ENCODE results near the gene PRR16.

The PRR16 gene

DNA sequence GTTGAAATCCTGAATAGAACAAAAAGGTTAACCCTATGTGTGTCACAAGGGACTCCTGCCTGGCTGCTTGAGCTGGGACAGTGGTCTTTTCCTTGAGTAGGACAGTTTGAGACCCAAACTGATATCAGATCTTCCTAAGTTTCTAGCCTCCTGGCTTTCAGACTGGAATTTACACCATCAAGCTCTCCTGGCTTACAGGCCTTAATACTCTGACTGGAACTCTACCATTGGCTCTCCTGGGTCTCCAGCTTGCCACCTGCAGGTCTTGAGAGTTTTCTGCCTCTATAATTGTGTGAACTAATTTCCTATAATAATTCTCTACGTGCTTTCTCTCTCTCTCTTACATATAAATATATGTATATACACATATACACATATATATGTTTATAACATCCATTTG, 112.5 kb downstream of the PRR16 start:
- DNase-seq (ENCODE audit: low read depth), result no peak

- no peak for DNase-seq (ENCODE audit: low read depth)
Observed at GRCh38 chr5:120582635-120583034, 118.5 kb downstream of the PRR16 start.

GRCh38 chr5:120586646-120587045, 122.5 kb downstream of the PRR16 start:
- no peak for DNase-seq (ENCODE audit: low read depth)

DNA sequence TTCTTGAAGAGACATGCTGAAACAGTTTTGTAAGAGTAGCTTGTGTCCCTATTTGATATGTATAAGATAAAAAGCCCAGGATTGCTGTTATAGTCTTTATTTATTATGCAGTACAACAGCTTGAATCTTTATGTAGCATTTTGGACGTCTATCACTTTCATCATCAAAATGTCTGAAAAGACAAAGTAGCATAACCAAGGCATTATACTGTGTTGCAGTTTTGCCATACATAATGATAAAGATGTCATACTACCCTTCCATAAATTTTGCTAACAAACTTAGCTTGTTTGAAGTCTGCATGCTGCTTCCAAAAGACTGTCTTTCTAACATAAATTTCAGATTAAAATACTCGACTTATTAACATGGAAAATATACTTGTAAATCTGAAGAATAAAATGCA, 127.8 kb downstream of the PRR16 start:
- DNase-seq (ENCODE audit: low read depth), result no peak

- DNase-seq (ENCODE audit: low read depth), result no peak
Observed at GRCh38 chr5:120599576-120599975, 135.5 kb downstream of the PRR16 start.

- no peak for DNase-seq (ENCODE audit: low read depth)
Observed at GRCh38 chr5:120600639-120601038, 136.5 kb downstream of the PRR16 start.

DNA sequence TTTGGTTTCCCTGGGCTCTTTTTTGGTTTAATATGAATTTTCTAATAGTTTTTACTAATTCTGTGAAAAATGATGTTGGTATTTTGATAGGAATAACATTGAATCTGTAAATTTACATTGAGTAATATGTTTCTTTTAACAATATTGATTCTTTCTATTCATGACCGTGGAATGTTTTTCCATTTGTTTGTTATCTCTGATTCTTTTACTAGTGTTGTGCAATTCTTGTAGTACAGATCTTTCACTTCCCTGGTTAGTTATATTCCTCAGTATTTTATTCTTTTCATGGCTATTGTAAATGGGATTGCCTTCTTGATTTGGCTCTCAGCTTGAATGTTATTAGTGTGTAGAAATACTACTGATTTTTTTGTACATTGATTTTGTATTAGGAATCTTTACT, 137.9 kb downstream of the PRR16 start:
- no peak for DNase-seq (ENCODE audit: low read depth)

DNA sequence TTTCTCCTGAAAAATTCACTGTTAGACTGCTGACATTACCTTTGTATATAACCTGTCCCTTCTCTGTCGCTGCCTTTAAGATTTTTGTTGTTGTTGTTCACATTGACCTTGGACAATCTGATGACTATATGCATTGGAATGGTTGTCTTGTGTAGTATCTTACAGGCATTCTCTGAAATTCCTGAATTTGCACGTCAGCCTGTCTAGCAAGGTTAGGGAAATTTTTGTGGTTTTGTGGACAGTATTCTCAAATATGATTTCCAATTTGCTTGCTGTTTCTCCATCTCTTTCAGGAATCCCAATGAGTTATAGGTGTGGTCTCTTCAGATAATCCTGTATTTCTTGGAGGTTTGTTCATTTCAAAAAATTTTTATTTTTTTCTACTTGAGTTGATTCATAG, 140.8 kb downstream of the PRR16 start:
- no peak for DNase-seq (ENCODE audit: low read depth)

DNA sequence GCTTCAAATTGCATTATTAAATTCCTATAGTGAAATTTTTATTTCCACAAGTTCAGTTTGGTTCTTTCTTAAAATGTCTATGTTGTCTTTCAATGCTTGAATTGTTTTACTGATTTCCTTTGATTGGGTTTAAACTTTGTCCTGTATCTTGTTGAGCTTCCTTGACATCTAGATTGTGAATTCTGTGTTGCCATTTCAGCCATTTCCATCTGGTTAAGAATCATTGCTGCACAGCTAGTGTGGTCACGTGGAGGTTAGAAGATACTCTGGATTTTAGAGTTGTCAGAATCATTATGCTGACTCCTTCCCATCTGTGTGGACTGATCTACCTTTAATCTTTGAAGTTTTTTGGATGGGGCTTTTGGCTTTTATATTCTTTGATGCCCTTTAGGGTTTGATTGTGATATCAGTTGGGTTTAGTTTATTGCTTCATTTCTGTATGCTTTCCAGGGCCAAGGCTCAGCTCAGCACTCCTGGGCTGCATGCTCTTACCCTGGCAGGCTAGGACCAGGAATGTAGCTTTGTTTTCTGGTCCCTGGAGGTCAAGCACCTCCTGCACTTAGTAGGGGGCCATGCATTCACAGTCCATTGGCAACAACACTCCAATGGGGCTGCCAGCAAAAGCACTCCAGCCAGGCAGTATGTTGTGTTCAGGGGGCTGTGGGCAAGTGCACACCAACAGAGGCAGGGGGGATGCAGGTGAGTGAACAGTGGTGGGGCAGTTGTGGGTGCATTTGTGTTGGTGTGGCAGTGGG, 141.4 kb downstream of the PRR16 start:
- DNase-seq (ENCODE audit: low read depth), result no peak

DNA sequence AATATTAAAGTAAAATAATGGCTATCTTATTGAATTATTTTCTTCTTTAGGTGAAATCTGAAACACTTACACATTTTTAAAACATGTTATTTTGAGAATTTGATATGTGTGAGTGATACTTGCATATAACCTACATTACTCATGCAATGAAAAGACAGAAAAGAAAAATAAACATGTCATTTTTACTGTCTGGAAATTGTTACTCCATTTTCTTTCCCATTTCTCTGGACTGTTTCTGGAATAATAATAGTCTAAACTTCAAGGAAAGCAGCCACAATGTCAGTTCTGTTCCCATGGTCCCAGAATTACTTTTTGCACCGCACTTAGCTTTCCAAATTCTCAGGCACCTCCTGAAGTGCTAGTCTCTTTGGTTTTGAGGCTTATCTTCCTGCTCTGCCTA, 145.5 kb downstream of the PRR16 start:
- no peak for DNase-seq (ENCODE audit: low read depth)

- no peak for DNase-seq (ENCODE audit: low read depth)
Observed at GRCh38 chr5:120610145-120610544, 146.0 kb downstream of the PRR16 start.

DNA sequence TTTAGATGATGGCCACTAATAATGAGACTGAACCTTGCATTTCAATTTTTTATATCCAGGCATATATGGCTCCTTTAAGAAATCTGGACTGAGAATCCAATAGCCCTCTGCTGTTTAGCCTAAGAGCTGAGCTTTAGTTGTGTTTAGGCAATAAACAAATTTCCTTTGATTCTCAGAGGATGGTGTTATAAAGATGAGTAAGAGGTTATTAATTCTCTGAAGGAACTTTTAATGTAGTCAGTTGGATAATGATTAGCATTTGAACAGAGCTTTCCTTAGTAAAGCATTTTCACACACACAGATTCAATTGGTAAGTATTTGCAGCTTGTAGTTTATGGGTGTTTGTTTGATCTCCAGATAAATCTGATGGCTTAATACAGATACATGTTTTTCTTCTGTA, 149.6 kb downstream of the PRR16 start:
- DNase-seq (ENCODE audit: low read depth), result no peak

- no peak for DNase-seq (ENCODE audit: low read depth)
Observed at GRCh38 chr5:120614531-120615180, 150.6 kb downstream of the PRR16 start.

- no peak for DNase-seq (ENCODE audit: low read depth)
Observed at GRCh38 chr5:120615967-120616645, 152.0 kb downstream of the PRR16 start.

GRCh38 chr5:120621339-120621738, 157.2 kb downstream of the PRR16 start:
- no peak for DNase-seq (ENCODE audit: low read depth)

DNA sequence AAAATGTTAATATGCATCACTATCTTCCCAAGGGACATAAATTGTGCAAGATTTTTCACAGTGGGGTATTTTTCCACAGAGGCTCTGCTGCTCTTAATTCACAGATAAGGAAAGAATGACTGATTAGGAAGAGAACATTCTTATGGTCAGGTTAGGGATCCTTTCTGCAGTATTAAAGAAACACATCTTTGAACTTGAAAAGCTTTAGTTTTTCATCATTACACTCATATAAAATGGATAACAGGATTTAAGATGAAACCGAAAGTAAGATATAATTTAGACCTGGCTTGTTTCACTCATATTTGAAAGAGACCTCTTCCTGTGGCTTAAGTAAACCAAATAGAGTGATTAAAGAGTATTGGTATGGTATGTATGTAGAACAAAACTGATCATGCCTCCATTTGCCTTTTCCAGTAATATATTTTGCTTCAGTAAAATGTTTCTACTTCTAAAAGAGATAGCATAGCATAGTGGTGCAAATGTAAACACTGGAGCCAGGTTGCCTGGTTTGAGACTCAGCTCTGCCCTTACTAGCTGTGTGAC, 160.0 kb downstream of the PRR16 start:
- no peak for DNase-seq (ENCODE audit: low read depth)

DNA sequence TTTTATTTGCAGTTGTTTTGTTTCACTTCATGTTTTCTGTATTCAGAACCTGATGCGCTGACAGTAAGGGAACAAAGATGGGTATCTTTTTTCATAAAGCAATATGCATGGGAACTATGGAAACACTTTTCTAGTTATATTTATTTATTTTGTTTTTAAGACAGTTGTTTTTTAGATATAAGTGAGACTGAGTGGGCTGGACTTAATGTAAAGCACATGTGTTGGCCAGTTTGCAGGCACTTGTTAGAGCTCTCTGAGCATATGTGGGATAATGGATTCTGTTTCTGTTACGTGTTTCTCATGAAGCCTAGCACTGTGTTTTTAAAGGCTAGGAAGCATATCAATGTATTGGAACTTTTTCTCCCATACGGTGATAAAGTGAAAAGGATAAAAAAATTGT, 164.1 kb downstream of the PRR16 start:
- DNase-seq (ENCODE audit: low read depth), result no peak

DNA sequence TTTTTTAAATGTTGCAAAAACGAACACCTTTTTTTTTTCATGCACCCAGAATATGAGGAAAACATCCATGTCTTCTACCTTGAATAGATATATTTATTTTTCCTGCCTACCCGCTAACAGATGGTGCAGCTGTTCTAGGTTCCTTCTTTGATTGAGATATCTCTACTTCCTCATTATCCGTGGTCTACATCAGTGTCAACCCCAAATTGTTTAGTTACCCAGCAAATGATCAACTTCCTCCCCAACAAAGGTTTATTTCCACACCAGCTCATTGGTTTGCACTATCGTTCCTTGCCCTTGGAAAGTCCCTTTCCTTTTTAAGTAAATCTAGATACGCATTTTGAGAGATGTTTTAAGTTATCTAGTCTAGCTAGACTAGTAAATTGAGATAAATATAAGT, 166.4 kb downstream of the PRR16 start:
- DNase-seq (ENCODE audit: low read depth), result no peak

- no peak for DNase-seq (ENCODE audit: low read depth)
Observed at GRCh38 chr5:120631611-120632010, 167.5 kb downstream of the PRR16 start.

- DNase-seq (ENCODE audit: low read depth), result no peak
Observed at GRCh38 chr5:120632430-120632829, 168.3 kb downstream of the PRR16 start.

DNA sequence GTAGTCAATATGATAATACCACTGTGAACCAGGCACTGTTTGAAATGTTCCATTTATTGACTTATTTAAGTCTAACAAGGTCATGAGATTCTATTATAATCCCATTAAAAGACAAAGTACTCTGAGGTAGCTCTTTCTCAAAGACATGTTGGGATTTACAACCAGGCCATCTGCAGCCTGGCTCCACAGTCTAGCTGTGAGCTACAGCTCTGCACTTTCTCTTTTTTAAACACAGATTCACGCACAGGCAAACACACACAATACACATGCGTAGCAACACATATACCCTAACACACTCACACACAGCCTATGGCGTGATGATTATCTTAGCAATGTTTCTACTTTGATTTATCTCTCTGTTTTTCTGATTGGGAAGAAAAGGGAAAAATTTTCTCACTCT, 174.3 kb downstream of the PRR16 start:
- no peak for DNase-seq (ENCODE audit: low read depth)

DNA sequence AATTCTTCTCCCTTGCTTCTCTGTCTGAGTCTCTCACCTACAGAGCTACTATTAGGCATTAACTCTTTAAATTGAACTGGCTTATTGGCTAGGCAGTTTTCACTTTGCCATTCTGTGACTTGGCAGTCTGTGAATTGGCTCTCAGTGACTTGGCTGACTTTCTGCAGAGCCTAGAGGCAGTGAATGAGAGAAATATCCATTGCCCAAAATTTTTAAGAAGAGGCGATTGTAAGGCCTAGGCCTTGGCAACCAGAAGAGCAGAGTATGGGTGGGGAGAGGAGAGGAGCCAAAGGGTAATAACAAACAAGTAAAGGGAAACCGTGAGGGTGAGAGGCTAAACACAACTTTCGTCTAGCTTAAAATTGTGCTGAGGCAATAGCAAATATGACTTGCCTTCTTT, 176.7 kb downstream of the PRR16 start:
- DNase-seq (ENCODE audit: low read depth), result no peak

- no peak for DNase-seq (ENCODE audit: low read depth)
Observed at GRCh38 chr5:120644516-120644915, 180.4 kb downstream of the PRR16 start.
